Stimulated activated naive CD8-positive, alpha-beta T cell treated with anti-CD3 and anti-CD28 coated beads, Interleukin-15, Interleukin-2, amounts not matched to agents 100 ng/mL and 50 ng/mL, for 24 hours (primary cell): ENCODE measurements around the gene SYT3.

Source experiments
- H3K27ac Mint-ChIP-seq: one replicate; pipeline ENCODE4 v1.8.0; 2021; ENCODE audit warnings: mild to moderate bottlenecking, mixed read lengths
- H3K27me3 Mint-ChIP-seq: one replicate; pipeline ENCODE4 v1.8.0; 2021; ENCODE audit warnings: mixed read lengths
- H3K36me3 Mint-ChIP-seq: one replicate; pipeline ENCODE4 v1.8.0; 2021; ENCODE audit warnings: low read depth, mixed read lengths
- H3K4me1 Mint-ChIP-seq: one replicate; pipeline ENCODE4 v1.8.0; 2021; ENCODE audit warnings: low read depth, mixed read lengths
- H3K4me3 Mint-ChIP-seq: one replicate; pipeline ENCODE4 v1.8.0; 2021; ENCODE audit warnings: mild to moderate bottlenecking, mixed read lengths
- H3K9me3 Mint-ChIP-seq: one replicate; pipeline ENCODE4 v1.8.0; 2021; ENCODE audit warnings: mixed read lengths

SYT3 gene

GRCh38 chr19:50639121-50640112, at the start of gene SYT3:
Gene SYT3 (minus strand): TSS chr19:50639881. CDS start chr19:50637411, 2,470 bp downstream.
- H3K27ac Mint-ChIP-seq, result no peak within 1 kb of the TSS
- peak within 1 kb of the TSS; percentile 67 for H3K4me3 Mint-ChIP-seq
- peaks cover 5% of the 10 kb centered on the region for H3K9me3 Mint-ChIP-seq
- H3K27me3 Mint-ChIP-seq, result peaks cover 27% of the 10 kb centered on the region
- H3K36me3 Mint-ChIP-seq, result no peaks in the 10 kb centered on the region
- no peaks in the 10 kb centered on the region for H3K4me1 Mint-ChIP-seq

GRCh38 chr19:50688766-50689165, 49.1 kb upstream of the SYT3 start:
- H3K4me1 Mint-ChIP-seq, result no peaks in the 10 kb centered on the region
- no peak overlapping the region for H3K27ac Mint-ChIP-seq
- no peaks in the 10 kb centered on the region for H3K9me3 Mint-ChIP-seq
- H3K4me3 Mint-ChIP-seq, result no peak overlapping the region
- peaks cover 55% of the 10 kb centered on the region for H3K27me3 Mint-ChIP-seq
- no peaks in the 10 kb centered on the region for H3K36me3 Mint-ChIP-seq

- Mint-ChIP-seq H3K27ac (no peak overlapping the region), H3K9me3 (no peaks in the 10 kb centered on the region), H3K27me3 (peaks cover 43% of the 10 kb centered on the region), H3K4me3 (no peak overlapping the region), H3K36me3 (no peaks in the 10 kb centered on the region), H3K4me1 (no peaks in the 10 kb centered on the region)
Measured at GRCh38 chr19:50686310-50687032, 46.8 kb upstream of the SYT3 start.

GRCh38 chr19:50679177-50680125, 39.8 kb upstream of the SYT3 start:
- Mint-ChIP-seq H3K4me1 (peaks cover 6% of the 10 kb centered on the region), H3K27me3 (peaks cover 49% of the 10 kb centered on the region), H3K9me3 (no peaks in the 10 kb centered on the region), H3K27ac (no peak overlapping the region), H3K36me3 (no peaks in the 10 kb centered on the region), H3K4me3 (no peak overlapping the region)

- no peak overlapping the region for H3K27ac Mint-ChIP-seq
- no peaks in the 10 kb centered on the region for H3K9me3 Mint-ChIP-seq
- no peak overlapping the region for H3K4me3 Mint-ChIP-seq
- H3K36me3 Mint-ChIP-seq, result no peaks in the 10 kb centered on the region
- peaks cover 50% of the 10 kb centered on the region for H3K27me3 Mint-ChIP-seq
- H3K4me1 Mint-ChIP-seq, result peaks cover 6% of the 10 kb centered on the region
Measured at GRCh38 chr19:50678323-50678722, 38.6 kb upstream of the SYT3 start.

GRCh38 chr19:50677636-50678035, 38.0 kb upstream of the SYT3 start:
- H3K27ac Mint-ChIP-seq, result no peak overlapping the region
- peaks cover 56% of the 10 kb centered on the region for H3K27me3 Mint-ChIP-seq
- H3K9me3 Mint-ChIP-seq, result no peaks in the 10 kb centered on the region
- H3K36me3 Mint-ChIP-seq, result no peaks in the 10 kb centered on the region
- H3K4me1 Mint-ChIP-seq, result peaks cover 6% of the 10 kb centered on the region
- no peak overlapping the region for H3K4me3 Mint-ChIP-seq

GRCh38 chr19:50676625-50677197, 37.0 kb upstream of the SYT3 start:
- peaks cover 6% of the 10 kb centered on the region for H3K4me1 Mint-ChIP-seq
- no peak overlapping the region for H3K4me3 Mint-ChIP-seq
- H3K27me3 Mint-ChIP-seq, result peaks cover 56% of the 10 kb centered on the region
- H3K9me3 Mint-ChIP-seq, result no peaks in the 10 kb centered on the region
- H3K36me3 Mint-ChIP-seq, result no peaks in the 10 kb centered on the region
- no peak overlapping the region for H3K27ac Mint-ChIP-seq

GRCh38 chr19:50673118-50673517, 33.4 kb upstream of the SYT3 start:
- Mint-ChIP-seq H3K27ac (no peak overlapping the region), H3K4me1 (no peaks in the 10 kb centered on the region), H3K27me3 (peaks cover 56% of the 10 kb centered on the region), H3K9me3 (no peaks in the 10 kb centered on the region), H3K4me3 (no peak overlapping the region), H3K36me3 (no peaks in the 10 kb centered on the region)

- Mint-ChIP-seq H3K27me3 (peaks cover 41% of the 10 kb centered on the region), H3K27ac (no peak overlapping the region), H3K4me3 (no peak overlapping the region), H3K9me3 (no peaks in the 10 kb centered on the region), H3K4me1 (no peaks in the 10 kb centered on the region), H3K36me3 (no peaks in the 10 kb centered on the region)
Measured at GRCh38 chr19:50670102-50670380, 30.4 kb upstream of the SYT3 start.

- Mint-ChIP-seq H3K36me3 (no peaks in the 10 kb centered on the region), H3K4me1 (no peaks in the 10 kb centered on the region), H3K9me3 (no peaks in the 10 kb centered on the region), H3K27ac (no peak overlapping the region), H3K4me3 (no peak overlapping the region), H3K27me3 (peaks cover 43% of the 10 kb centered on the region)
Measured at GRCh38 chr19:50669302-50670101, 29.8 kb upstream of the SYT3 start.

GRCh38 chr19:50668879-50669278, 29.2 kb upstream of the SYT3 start:
- Mint-ChIP-seq H3K9me3 (no peaks in the 10 kb centered on the region), H3K27me3 (peaks cover 40% of the 10 kb centered on the region), H3K4me3 (no peak overlapping the region), H3K4me1 (no peaks in the 10 kb centered on the region), H3K36me3 (no peaks in the 10 kb centered on the region), H3K27ac (no peak overlapping the region)

GRCh38 chr19:50668416-50668815, 28.7 kb upstream of the SYT3 start:
- H3K36me3 Mint-ChIP-seq, result no peaks in the 10 kb centered on the region
- no peaks in the 10 kb centered on the region for H3K9me3 Mint-ChIP-seq
- no peak overlapping the region for H3K27ac Mint-ChIP-seq
- H3K4me3 Mint-ChIP-seq, result no peak overlapping the region
- no peaks in the 10 kb centered on the region for H3K4me1 Mint-ChIP-seq
- peaks cover 40% of the 10 kb centered on the region for H3K27me3 Mint-ChIP-seq

GRCh38 chr19:50667759-50668231, 28.1 kb upstream of the SYT3 start:
- Mint-ChIP-seq H3K4me1 (no peaks in the 10 kb centered on the region), H3K27me3 (peaks cover 36% of the 10 kb centered on the region), H3K9me3 (no peaks in the 10 kb centered on the region)

More at GRCh38 chr19:50667759-50668231, 28.1 kb upstream of the SYT3 start:
- no peak overlapping the region for H3K4me3 Mint-ChIP-seq
- H3K36me3 Mint-ChIP-seq, result no peaks in the 10 kb centered on the region
- H3K27ac Mint-ChIP-seq, result no peak overlapping the region
